Measurements from ENCODE around the gene CACNA2D2.

The CACNA2D2 gene

DNA sequence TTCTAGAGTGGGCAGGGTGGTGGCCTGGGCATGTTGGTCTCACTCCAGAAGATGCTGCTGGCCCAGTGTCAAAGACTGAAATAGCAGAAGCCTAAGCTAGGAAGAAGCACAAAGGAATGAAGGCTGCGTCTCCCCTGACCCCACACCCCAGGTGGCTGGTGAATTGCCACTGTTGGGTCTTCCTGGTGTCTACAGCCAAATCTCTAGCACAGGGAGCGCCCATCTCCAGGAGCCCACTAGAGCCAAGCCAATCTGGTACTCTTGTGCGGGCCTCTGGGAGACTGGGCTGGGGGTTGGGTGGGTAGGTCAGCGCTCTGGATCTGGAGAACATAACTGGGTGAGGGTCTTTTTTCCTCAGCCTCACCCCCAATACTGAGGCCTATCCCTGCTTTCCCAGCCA, 176.3 kb downstream of the CACNA2D2 start:
- no peak for DNase-seq (ENCODE audit: low read depth in 2 of 2)

DNA sequence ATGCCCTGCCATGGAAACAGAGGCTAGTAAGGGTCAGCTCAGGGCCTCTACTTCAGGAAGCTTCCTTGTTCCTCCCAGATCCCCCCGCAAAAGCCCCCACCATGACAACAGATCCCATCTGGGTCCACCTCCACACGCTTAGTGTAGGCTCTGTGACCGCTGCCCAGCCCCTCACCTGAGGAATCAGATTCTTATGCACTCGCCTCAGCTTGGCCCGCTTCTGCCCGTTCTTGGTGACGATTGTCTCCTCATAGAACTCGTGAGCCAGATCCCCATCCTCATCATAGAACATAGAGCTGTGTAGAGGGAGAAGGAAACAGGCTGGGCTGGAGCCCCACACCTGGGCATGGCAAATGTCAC, 177.3 kb downstream of the CACNA2D2 start:
- no peak for DNase-seq (ENCODE audit: low read depth in 2 of 2)

DNA sequence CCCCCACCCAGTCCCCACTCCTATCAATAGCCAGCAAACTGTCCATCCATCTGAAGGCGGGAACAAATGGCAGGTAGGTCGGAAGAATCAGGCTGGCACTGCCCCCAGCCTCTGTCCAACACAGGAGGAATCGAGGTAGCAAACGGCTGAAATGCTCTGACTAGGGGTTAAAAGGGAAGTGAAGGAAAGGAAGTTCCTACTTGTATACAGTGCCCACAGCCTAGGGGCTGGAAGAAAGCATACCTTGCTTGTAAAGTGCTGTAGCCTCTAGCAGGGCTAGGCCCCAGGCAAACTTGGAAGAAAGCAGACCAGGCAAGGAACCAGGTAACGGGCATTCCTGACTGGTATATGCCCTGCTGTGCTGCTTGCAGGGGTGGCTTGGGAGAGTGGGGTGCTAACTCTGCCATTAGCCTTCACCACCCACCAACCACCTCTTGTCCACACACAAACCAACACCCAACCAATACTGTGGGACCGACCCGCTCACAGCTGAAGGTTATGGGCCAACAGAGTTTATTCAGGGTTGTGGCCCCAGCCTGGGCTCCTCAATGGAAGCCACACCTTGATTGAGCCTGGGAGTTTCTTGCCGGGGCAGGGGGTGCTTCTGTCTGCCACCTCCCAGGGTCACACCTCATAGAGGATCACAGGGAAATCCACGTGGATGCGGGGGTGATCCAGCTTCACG, 177.8 kb downstream of the CACNA2D2 start:
- DNase-seq (ENCODE audit: low read depth in 2 of 2), result no peak

GRCh38 chr3:50325113-50325480, 178.3 kb downstream of the CACNA2D2 start:
- DNase-seq (ENCODE audit: low read depth in 2 of 2), result no peak

GRCh38 chr3:50324351-50325112, 178.9 kb downstream of the CACNA2D2 start:
- no peak for DNase-seq (ENCODE audit: low read depth in 2 of 2)

GRCh38 chr3:50323614-50324199, 179.7 kb downstream of the CACNA2D2 start:
- DNase-seq (ENCODE audit: low read depth in 2 of 2), result no peak

DNA sequence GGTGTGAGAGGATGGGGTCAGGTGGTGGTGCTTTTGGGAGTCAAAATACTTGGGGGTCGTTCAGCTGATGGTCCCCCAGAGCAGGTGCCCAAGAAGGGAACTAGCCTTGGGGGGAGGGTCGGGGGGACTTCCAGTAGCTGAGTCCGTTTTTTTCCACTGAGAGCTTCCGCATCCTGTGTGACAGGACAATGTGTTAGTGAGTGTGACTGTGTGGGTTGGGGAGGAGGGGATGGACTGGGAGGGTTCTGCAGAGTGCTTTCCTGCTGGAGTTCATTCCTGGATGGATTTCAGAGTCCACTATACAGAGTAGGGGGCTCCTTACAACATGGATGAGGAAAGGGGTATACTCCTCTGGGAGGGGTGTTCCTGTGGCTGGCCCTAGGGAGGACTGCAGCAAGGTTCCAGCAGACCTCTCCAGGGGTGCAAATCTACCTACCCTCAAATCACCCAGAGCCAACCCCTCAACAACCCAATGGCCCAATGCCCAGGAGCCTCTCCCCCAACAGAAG, 180.3 kb downstream of the CACNA2D2 start:
- no peak for DNase-seq (ENCODE audit: low read depth in 2 of 2)

DNA sequence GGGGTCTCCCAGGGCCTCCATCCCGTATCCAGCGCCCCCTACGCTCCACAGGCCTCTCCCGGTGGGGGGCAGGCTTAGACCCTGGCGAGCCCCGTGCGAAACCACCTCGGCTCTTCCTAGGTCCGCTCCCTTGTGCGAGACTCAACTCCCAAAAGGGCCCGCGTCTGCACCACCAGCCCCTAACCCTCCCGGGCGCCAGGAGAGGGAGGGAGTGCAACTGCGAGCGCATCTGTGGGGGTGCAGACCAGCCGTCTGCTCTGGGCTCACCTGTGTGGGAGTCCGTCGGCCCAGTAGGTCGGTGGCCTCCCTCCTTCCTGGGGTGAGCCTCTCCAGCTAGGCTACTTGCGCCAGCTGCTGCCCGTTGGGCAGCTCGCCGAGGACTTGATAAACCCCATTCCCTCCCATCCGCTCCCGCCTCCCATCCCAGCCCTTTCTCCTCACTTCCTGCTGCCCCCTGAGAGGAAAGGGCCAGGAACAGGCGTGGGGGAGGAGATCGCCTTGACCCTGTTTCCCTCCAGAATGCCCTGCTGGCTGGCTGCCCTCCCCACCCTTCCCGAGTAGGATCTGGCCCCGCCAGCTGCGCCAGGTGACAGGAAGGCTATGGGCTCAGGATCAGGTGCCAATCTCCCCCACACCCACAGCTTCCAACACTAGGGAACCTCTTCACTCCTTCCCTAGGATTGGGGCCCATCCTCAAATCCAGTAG, 180.9 kb downstream of the CACNA2D2 start, which contains the start of gene HYAL2:
TSS of gene HYAL2 (minus strand) at position 360 of the 706 bp plus-strand sequence. CDS start 2,256 bp downstream, outside the sequence.
- no peak for DNase-seq (ENCODE audit: low read depth in 2 of 2)

- DNase-seq (ENCODE audit: low read depth in 2 of 2), result no peak
Observed at GRCh38 chr3:50322115-50322385, 181.4 kb downstream of the CACNA2D2 start.

GRCh38 chr3:50321336-50322114, 181.9 kb downstream of the CACNA2D2 start:
- peak; percentile 52 to 65 for DNase-seq (ENCODE audit: low read depth in 2 of 2)

DNA sequence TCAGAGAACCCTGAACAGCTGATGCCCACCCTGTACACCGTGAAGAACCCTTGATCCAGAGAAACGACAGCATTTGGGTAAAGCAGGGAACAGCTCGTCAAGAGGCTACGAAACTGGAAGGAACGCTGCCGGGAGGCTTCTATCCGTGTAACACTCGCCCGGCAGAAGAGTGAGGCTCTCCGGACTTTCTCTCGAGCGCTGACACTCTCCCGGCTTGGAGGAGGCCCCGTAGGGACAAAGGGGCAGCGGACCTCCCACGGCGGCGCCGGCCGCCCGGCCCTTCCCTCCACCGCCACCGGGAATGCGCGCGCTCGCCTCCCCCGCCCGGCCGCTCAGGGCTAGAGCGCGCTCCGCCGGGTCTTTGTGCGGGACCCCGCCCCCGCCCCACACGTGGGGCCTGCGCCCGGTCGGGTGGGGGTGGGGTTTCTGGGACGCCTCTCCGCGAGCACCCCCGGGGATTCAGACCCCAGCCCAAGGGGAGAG, 182.5 kb downstream of the CACNA2D2 start:
- no peak for DNase-seq (ENCODE audit: low read depth in 2 of 2)

DNA sequence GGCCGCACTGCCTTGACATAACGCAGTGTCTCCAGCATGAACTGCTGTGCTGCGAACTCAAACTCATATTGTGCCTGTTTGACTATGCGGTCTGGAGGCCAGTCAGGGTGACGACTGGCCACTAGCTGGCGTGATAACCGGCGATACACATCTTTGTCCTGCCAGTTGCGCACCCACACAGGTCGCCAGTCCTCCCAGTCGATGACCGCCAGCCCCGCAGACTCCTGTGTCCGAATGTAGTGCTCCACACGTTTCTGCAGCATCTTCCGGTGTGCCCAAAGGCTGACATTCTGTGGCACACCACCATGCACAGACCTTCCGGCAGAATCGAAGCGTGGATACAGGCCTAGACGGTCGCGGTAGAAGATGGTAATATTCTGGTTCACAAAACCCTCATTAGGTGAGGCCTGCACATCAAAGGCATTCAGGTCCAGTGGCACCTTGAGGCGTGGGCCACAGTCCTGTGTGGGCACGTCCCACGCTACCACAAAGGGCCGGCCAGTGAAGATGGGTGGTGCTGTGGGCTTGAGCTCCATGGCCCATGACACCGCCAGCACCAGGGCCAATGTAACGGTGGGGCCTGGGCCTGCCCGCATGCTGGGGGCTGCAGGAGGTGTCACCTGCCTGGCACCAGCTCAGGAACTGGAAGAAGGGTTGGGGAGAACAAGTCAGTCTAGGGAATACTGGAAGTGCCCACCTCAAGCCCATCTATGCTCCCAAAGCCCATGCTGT, 183.4 kb downstream of the CACNA2D2 start:
- DNase-seq (ENCODE audit: low read depth in 2 of 2), result no peak

DNA sequence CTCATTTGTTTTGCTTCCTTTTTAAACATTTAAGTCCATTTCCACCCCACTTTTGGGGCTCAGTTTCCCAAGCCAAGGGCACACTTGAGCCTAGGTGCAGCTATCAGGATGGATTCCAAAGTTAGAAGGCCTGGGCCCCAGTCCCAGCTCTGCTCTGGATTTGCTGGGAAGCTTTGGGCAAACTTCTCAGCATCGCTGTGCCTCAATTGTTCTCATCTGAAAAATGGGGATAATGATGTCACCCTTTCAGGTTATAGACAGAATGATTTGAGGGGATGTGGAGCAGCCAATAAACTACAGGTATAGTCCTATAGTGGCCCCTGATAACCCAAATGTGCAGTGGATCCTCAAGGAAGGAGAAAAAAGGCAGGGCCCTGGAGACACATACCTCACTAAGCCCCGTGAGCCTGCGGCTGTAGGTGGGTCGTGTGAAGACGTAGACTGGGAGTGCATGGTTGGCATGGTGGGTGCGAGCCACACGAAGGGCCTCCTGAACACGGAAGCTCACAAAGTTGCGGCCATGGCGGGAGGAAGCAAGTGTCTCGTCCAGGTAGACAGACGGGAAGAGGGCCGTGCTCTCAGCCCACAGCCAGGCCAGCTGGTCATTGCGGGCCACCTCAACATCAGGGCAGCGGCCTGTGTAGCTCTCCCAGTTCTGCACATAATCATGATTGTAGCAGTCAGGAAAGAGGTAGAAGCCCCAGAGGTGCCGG, 184.1 kb downstream of the CACNA2D2 start:
- DNase-seq (ENCODE audit: low read depth in 2 of 2), result no peak

DNA sequence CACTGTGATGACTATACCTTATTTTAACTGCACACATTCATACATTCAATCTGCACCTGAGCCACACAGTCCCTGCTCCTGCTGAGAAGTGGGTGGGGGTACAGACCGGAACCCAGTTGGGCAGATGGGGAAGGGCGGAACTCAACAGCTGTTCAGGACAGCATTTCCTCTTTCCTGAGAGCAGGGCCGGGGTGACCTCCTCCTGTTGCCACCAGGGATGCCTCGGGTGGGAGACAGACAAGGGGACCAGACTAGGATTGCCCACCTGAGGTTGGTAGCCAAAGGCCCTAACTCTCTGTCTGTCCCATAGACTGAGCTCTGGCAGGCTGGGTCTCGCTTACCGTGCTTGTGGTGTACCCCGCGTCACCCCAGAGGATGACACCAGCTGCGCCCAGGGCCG, 184.8 kb downstream of the CACNA2D2 start:
- DNase-seq (ENCODE audit: low read depth in 2 of 2), result no peak

- DNase-seq (ENCODE audit: low read depth in 2 of 2), result no peak
Observed at GRCh38 chr3:50318163-50318562, 185.3 kb downstream of the CACNA2D2 start.

GRCh38 chr3:50317300-50317699, 186.1 kb downstream of the CACNA2D2 start:
- DNase-seq (ENCODE audit: low read depth in 2 of 2), result no peak

- DNase-seq (ENCODE audit: low read depth in 2 of 2), result peak; percentile 54 to 67
Observed at GRCh38 chr3:50316657-50317242, 186.7 kb downstream of the CACNA2D2 start.

- DNase-seq (ENCODE audit: low read depth in 2 of 2), result no peak
Observed at GRCh38 chr3:50314816-50315215, 188.6 kb downstream of the CACNA2D2 start.

DNA sequence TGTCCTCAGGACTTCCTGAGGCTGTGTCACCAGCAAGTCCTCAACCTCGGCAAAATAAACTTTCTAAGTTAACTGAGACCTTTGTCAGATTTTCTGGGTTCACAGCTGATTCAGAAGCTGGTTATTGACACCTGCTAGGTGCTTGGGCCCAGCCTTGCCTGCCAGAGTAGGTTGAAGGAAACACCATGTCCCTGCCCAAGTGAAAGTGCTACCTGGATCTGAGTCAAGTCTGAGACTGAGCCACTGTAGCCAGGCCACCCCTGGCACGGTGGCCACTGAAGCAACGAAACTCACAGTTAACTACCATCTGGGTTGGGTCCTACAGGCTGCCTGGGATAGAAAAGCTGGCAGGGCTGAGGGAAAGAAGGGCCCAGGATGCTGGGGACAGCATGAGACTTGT, 189.1 kb downstream of the CACNA2D2 start:
- no peak for DNase-seq (ENCODE audit: low read depth in 2 of 2)
